ENCODE data around the gene CACNA2D1.

CACNA2D1 gene

GRCh38 chr7:81983406-81983805, 460.2 kb downstream of the CACNA2D1 start:
- H3K27ac ChIP-seq = no peak overlapping the region
- DNase-seq (ENCODE audit: low spot score) = no peak
- no peak for TF ChIP-seq CTCF (conservative IDR thresholded peaks at IDR 0.05; ENCODE audit: low read depth)
- CTCF ChIA-PET = no interaction called here
- POLR2A ChIA-PET (ENCODE audit: low non-redundant PET) = no interaction called here

- DNase-seq (ENCODE audit: low spot score) = no peak
- no peak for TF ChIP-seq CTCF (conservative IDR thresholded peaks at IDR 0.05; ENCODE audit: low read depth)
- CTCF ChIA-PET = no interaction called here
- H3K27ac ChIP-seq = no peak overlapping the region
- POLR2A ChIA-PET (ENCODE audit: low non-redundant PET) = no interaction called here
Observed at GRCh38 chr7:81973117-81973516, 470.5 kb downstream of the CACNA2D1 start.

- no peak overlapping the region for H3K27ac ChIP-seq
- TF ChIP-seq CTCF (conservative IDR thresholded peaks at IDR 0.05; ENCODE audit: low read depth) = no peak
- POLR2A ChIA-PET (ENCODE audit: low non-redundant PET) = no interaction called here
- CTCF ChIA-PET = no interaction called here
- DNase-seq (ENCODE audit: low spot score) = no peak
Observed at GRCh38 chr7:81960026-81960425, 483.6 kb downstream of the CACNA2D1 start.

- no peak for DNase-seq (ENCODE audit: low spot score)
- POLR2A ChIA-PET (ENCODE audit: low non-redundant PET) = no interaction called here
- no peak overlapping the region for H3K27ac ChIP-seq
- TF ChIP-seq CTCF (conservative IDR thresholded peaks at IDR 0.05; ENCODE audit: low read depth) = no peak
- CTCF ChIA-PET = no interaction called here
Observed at GRCh38 chr7:81957517-81957916, 486.1 kb downstream of the CACNA2D1 start.

- no peak overlapping the region for H3K27ac ChIP-seq
- ChIA-PET CTCF (interaction anchor here (0.7 kb wide), 1 partner anchor 66 kb away, joined by 3 read pairs; no protein-coding TSS in a partner anchor), POLR2A (ENCODE audit: low non-redundant PET) (no interaction called here)
- TF ChIP-seq CTCF (conservative IDR thresholded peaks at IDR 0.05; ENCODE audit: low read depth) = no peak
- peak; percentile 3 for DNase-seq (ENCODE audit: low spot score)
Observed at GRCh38 chr7:81956520-81956919, 487.1 kb downstream of the CACNA2D1 start.

GRCh38 chr7:81949306-81949705, 494.3 kb downstream of the CACNA2D1 start:
- TF ChIP-seq CTCF (conservative IDR thresholded peaks at IDR 0.05; ENCODE audit: low read depth) = no peak
- no peak for DNase-seq (ENCODE audit: low spot score)
- ChIA-PET POLR2A (ENCODE audit: low non-redundant PET) (no interaction called here), CTCF (no interaction called here)
- H3K27ac ChIP-seq = no peak overlapping the region

GRCh38 chr7:81944058-81944457, 499.5 kb downstream of the CACNA2D1 start:
- CTCF ChIA-PET = no interaction called here
- POLR2A ChIA-PET (ENCODE audit: low non-redundant PET) = no interaction called here
- no peak for DNase-seq (ENCODE audit: low spot score)
- no peak for TF ChIP-seq CTCF (conservative IDR thresholded peaks at IDR 0.05; ENCODE audit: low read depth)
- no peak overlapping the region for H3K27ac ChIP-seq
